Measurements from ENCODE around the gene DUSP16. TPM values are rescaled to one million over a fixed set of nuclear protein-coding genes. Genes with fewer than 3 reads are reported as not detected.

Gene DUSP16
- total RNA-seq, 3 donors from 2014 or later (not counting 1 experiment from before 2014, with no cell fraction given): 6.9 to 19.9 (median 10.0) TPM

DNA sequence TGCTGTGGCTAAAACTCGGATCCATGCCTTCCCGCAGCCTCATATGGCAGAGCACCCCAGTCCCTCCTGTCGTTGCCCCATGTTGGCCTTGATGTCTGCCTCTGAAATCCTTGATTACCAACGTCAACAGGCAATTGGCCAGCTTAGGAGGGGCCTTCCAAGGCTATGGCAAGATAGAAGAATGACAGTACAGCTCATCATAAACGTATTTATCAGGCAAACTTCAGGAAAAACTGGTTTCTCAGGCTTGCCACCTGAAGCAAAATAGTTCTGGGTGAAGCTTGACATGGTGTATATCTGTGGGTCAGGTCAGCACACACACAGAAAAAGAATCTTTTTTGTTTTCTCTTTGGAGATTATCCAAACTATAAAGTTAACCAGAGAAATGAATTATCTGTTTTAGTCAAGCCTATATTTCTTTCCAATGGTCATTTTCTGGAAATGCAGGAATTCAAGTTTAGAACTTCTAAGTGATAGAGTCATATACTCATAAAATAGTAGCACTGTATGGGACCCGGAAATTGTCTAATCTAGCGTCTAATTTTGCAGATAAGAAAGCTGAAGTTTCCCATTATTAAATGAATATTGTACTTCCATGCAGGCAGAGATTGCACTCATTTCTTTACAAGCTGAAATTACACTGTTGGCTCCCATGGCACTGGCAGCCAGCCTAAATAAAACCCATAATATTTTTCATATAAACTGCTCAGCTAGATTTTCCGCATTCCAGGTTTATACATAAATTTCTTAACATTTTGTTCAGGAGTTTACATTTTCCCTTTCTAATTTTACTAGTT lies 24.4 kb upstream of the DUSP16 start:
- intact Hi-C loops (cut with micrococcal nuclease): no loop called here

DNA sequence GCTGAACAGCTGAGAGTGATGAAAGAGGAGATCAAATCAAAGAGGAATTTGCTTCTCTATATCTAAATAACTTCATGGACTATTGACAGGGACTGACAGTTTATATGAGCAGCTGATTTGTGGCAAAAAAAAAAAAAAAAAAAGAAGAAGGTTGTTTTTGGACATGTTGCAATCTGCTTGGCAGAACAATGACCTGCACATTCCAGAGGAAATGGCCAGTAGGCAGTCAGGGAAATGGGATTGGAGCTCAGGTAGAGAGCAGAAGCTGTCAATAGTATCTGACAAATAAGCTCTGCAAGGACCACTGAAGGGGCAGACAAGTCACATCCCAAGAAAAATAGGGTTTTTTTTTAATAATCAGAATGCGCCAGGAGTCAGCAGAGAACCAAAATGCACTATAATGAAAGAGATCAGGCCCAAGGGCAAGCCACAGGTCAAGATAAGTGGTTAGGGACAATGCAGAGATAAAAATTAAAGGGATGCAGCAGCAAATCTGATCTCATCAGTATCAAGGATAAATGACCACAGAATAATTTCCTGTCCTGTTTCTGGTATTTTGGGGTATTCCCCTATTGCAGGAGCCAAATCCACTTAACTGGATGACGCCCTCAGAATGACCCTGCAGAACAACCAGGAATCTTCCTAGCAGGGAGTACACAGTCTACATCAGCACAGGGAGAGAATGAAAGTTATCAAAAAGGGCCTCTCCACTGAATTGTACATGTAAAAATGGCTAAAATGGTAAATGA lies 22.6 kb upstream of the DUSP16 start:
- intact Hi-C loops (cut with micrococcal nuclease): no loop called here
- no peak overlapping the region for H3K27ac Mint-ChIP-seq
- no peaks in the 10 kb centered on the region for H3K9me3 Mint-ChIP-seq
- TF ChIP-seq, protein P1, sequence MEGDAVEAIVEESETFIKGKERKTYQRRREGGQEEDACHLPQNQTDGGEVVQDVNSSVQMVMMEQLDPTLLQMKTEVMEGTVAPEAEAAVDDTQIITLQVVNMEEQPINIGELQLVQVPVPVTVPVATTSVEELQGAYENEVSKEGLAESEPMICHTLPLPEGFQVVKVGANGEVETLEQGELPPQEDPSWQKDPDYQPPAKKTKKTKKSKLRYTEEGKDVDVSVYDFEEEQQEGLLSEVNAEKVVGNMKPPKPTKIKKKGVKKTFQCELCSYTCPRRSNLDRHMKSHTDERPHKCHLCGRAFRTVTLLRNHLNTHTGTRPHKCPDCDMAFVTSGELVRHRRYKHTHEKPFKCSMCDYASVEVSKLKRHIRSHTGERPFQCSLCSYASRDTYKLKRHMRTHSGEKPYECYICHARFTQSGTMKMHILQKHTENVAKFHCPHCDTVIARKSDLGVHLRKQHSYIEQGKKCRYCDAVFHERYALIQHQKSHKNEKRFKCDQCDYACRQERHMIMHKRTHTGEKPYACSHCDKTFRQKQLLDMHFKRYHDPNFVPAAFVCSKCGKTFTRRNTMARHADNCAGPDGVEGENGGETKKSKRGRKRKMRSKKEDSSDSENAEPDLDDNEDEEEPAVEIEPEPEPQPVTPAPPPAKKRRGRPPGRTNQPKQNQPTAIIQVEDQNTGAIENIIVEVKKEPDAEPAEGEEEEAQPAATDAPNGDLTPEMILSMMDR (IDR thresholded peaks at IDR 0.05): no peak
- peaks cover 2% of the 10 kb centered on the region for H3K9me3 ChIP-seq (ENCODE audit: control insufficient read depth, insufficient read depth, low read length)
- H3K4me1 ChIP-seq (ENCODE audit: control insufficient read depth, insufficient read depth, low read length): no peaks in the 10 kb centered on the region
- no peak overlapping the region for H3K27ac ChIP-seq (ENCODE audit: low read length)
- ATAC-seq (no peak), DNase-seq (no peak)
- H3K36me3 ChIP-seq (ENCODE audit: control insufficient read depth, insufficient read depth, low read length): no peaks in the 10 kb centered on the region
- 90% methylated on average over 2 of the region's 2 CpGs for WGBS (ENCODE audit: insufficient coverage)
- H3K27me3 ChIP-seq (ENCODE audit: control insufficient read depth, insufficient read depth, low read length): peaks cover 3% of the 10 kb centered on the region
- H3K4me3 Mint-ChIP-seq: no peak overlapping the region
- no peak overlapping the region for H3K4me3 ChIP-seq (ENCODE audit: low read length)
- no peaks in the 10 kb centered on the region for H3K36me3 Mint-ChIP-seq
- H3K4me1 Mint-ChIP-seq: no peaks in the 10 kb centered on the region
- peaks cover 9 to 25% of the 10 kb centered on the region in 2 donors for H3K27me3 Mint-ChIP-seq (ENCODE audit: low read depth in 2 of 2)

More for the DNA sequence above, 24.4 kb upstream of the DUSP16 start:
- ATAC-seq: no peak
- no peak for DNase-seq
- Mint-ChIP-seq H3K4me3 (no peak overlapping the region), H3K27ac (no peak overlapping the region), H3K4me1 (no peaks in the 10 kb centered on the region), H3K36me3 (no peaks in the 10 kb centered on the region), H3K9me3 (no peaks in the 10 kb centered on the region), H3K27me3 (ENCODE audit: low read depth in 2 of 2) (peaks cover 9 to 27% of the 10 kb centered on the region in 2 donors)
- Histone ChIP-seq H3K9me3 (ENCODE audit: control insufficient read depth, insufficient read depth, low read length) (peaks cover 2% of the 10 kb centered on the region), H3K36me3 (ENCODE audit: control insufficient read depth, insufficient read depth, low read length) (no peaks in the 10 kb centered on the region), H3K27me3 (ENCODE audit: control insufficient read depth, insufficient read depth, low read length) (peaks cover 3% of the 10 kb centered on the region), H3K27ac (ENCODE audit: low read length) (no peak overlapping the region), H3K4me1 (ENCODE audit: control insufficient read depth, insufficient read depth, low read length) (no peaks in the 10 kb centered on the region), H3K4me3 (ENCODE audit: low read length) (no peak overlapping the region)
- WGBS (ENCODE audit: insufficient coverage): 93% methylated on average over 8 of the region's 8 CpGs
- TF ChIP-seq, protein P1 (IDR thresholded peaks at IDR 0.05): no peak

DNA sequence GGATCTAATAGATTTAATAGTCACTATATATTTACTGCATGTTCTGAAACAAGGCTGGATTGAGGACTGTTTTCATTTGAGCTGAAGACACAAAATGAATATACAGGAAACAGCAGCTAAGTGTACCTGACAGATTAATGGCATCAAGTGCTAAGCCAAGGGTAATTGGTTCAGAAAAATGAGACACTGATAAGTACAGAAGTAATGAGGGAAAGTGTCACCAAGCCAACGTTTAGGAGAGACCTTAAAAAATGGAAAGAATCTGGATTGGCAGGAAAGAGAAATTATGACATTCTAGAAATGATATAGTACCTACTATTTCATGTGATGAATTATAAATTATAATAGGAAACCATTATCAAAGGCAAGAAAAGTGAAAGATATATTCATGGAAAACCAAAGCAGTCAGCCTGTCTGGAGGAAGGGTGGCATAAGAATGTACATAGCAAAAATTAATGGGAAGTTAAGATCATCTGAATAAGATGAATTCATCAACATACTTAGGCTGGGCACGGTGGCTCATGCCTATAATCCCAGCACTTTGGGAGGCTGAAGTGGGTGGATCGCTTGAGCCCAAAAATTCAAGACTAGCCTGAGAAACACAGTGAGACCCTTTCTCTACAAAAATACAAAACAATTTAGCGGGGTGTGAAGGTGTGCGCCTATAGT lies 21.0 kb upstream of the DUSP16 start:
- intact Hi-C loops (cut with micrococcal nuclease): no loop called here
- WGBS (ENCODE audit: insufficient coverage): 100% methylated on average over 3 of the region's 5 CpGs

More for the DNA sequence above, 21.0 kb upstream of the DUSP16 start:
- Mint-ChIP-seq H3K36me3 (no peaks in the 10 kb centered on the region), H3K27me3 (ENCODE audit: low read depth in 2 of 2) (peaks cover 0 to 12% of the 10 kb centered on the region in 2 donors), H3K4me1 (no peaks in the 10 kb centered on the region), H3K9me3 (no peaks in the 10 kb centered on the region), H3K4me3 (no peak overlapping the region), H3K27ac (no peak overlapping the region)
- H3K4me1 ChIP-seq (ENCODE audit: control insufficient read depth, insufficient read depth, low read length): no peaks in the 10 kb centered on the region
- H3K27ac ChIP-seq (ENCODE audit: low read length): no peak overlapping the region
- DNase-seq (no peak), ATAC-seq (no peak)
- no peaks in the 10 kb centered on the region for H3K9me3 ChIP-seq (ENCODE audit: control insufficient read depth, insufficient read depth, low read length)
- peaks cover 3% of the 10 kb centered on the region for H3K27me3 ChIP-seq (ENCODE audit: control insufficient read depth, insufficient read depth, low read length)
- TF ChIP-seq, protein P1 (IDR thresholded peaks at IDR 0.05): no peak
- H3K36me3 ChIP-seq (ENCODE audit: control insufficient read depth, insufficient read depth, low read length): no peaks in the 10 kb centered on the region
- no peak overlapping the region for H3K4me3 ChIP-seq (ENCODE audit: low read length)
